LoVo (cell line): ENCODE data around the gene KCNH8.

Experiments used
- DNase-seq: peaks from one replicate; pipeline ENCODE4 v3.0.0-alpha.2; 2016; ENCODE audit warnings: low spot score

The KCNH8 gene

GRCh38 chr3:19250959-19251610 lies 102.8 kb downstream of the KCNH8 start:
- no peak for DNase-seq

GRCh38 chr3:19254189-19254588 lies 105.9 kb downstream of the KCNH8 start:
- DNase-seq, result no peak

- no peak for DNase-seq
Observed at GRCh38 chr3:19254784-19255338, 106.6 kb downstream of the KCNH8 start.

GRCh38 chr3:19256313-19256712 lies 108.0 kb downstream of the KCNH8 start:
- DNase-seq, result no peak

GRCh38 chr3:19263606-19264005 lies 115.3 kb downstream of the KCNH8 start:
- DNase-seq, result no peak

GRCh38 chr3:19264424-19264823 lies 116.1 kb downstream of the KCNH8 start:
- no peak for DNase-seq

- DNase-seq, result no peak
Observed at GRCh38 chr3:19267040-19267439, 118.7 kb downstream of the KCNH8 start.

- no peak for DNase-seq
Observed at GRCh38 chr3:19270481-19270880, 122.2 kb downstream of the KCNH8 start.

- DNase-seq, result no peak
Observed at GRCh38 chr3:19272296-19272695, 124.0 kb downstream of the KCNH8 start.

GRCh38 chr3:19273091-19273490 lies 124.8 kb downstream of the KCNH8 start:
- DNase-seq, result no peak

- no peak for DNase-seq
Observed at GRCh38 chr3:19274576-19274975, 126.3 kb downstream of the KCNH8 start.

- DNase-seq, result no peak
Observed at GRCh38 chr3:19284974-19285373, 136.7 kb downstream of the KCNH8 start.

- no peak for DNase-seq
Observed at GRCh38 chr3:19293295-19293694, 145.0 kb downstream of the KCNH8 start.

GRCh38 chr3:19295208-19295607 lies 146.9 kb downstream of the KCNH8 start:
- no peak for DNase-seq

- no peak for DNase-seq
Observed at GRCh38 chr3:19331931-19332330, 183.6 kb downstream of the KCNH8 start.

GRCh38 chr3:19334120-19334519 lies 185.8 kb downstream of the KCNH8 start:
- no peak for DNase-seq

GRCh38 chr3:19338769-19339168 lies 190.5 kb downstream of the KCNH8 start:
- no peak for DNase-seq

- no peak for DNase-seq
Observed at GRCh38 chr3:19342389-19342788, 194.1 kb downstream of the KCNH8 start.

- DNase-seq, result no peak
Observed at GRCh38 chr3:19346759-19347158, 198.4 kb downstream of the KCNH8 start.

- no peak for DNase-seq
Observed at GRCh38 chr3:19347671-19348070, 199.4 kb downstream of the KCNH8 start.

- no peak for DNase-seq
Observed at GRCh38 chr3:19348500-19348899, 200.2 kb downstream of the KCNH8 start.

- DNase-seq, result peak; percentile 36
Observed at GRCh38 chr3:19348941-19349564, 200.7 kb downstream of the KCNH8 start.

GRCh38 chr3:19357947-19358346 lies 209.6 kb downstream of the KCNH8 start:
- DNase-seq, result no peak

- no peak for DNase-seq
Observed at GRCh38 chr3:19363071-19363470, 214.8 kb downstream of the KCNH8 start.
